Activated CD8-positive, alpha-beta memory T cell treated with anti-CD3 and anti-CD28 coated beads, Interleukin-2, amount 50 U/mL, for 48 hours (primary cell): ENCODE measurements around the gene AEN.

Experiments
- DNase-seq: peaks from one replicate; pipeline ENCODE4 v3.0.0-alpha.2; 2020

The AEN gene

DNA sequence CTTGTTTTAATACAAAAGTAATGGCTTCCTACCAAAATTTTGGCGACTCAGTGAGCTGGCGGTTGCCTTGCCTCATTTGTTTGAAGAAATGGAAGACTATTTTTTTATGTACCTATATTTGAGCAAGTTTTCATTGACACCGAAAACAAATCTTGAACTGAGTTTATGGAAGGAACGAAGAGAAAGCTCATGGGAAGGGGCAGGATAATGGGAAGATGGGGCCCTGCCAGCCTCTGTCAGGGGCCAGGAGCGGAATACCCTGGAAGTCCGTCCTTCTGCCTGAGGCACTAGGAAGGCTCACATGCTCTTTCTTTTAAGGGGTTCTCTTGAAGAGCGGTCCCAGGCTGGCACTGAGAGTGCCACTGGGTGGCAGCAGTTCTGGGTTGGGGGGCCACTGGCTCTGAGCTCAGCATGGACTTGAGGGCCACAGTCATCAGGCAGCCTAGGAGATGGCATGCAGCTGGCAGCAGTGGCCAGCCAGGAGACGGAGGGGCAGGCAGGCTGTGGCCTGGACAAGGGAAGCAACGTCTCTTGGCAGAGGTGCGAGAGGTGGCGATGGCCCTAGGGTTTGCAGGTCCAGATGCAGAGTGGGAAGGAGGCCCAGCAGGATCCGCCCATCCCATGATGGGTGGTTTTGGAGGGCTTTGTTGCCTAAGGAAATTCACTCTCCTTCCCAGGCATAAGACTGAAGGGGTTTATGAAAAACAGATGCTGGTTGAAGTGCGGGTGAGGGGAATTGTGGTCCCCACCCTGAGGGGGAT, 59.3 kb downstream of the AEN start:
- no peak for DNase-seq

DNA sequence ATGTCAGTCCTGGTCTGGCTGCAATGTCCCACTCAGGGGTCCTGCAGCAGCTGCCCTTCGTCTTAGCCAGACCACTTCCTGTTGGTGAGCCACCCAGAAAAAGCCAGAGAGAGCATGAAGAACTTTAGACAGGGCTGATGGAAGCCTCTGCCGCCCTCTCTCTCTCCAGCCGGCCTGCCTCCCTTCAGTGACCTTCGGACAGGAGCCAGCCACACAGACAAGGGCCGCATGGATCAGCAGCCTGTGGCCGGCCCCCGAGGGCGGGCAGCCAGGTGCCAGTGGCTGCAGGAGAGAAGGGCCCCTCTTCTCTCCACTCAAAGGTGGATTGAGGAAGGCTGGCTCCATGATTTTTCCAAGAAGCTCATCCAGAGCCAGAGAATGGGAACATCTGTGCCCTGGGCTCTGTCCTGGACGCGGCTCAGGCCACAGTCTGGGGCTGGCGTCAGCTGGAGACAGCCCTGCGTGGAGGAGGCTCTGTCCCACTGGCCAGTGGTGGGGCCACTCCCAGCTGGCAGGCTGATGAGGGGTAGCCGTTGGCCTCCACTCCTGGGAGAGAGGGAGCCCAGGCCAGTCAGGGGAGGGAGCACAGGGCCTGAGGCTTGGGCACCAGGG, 60.6 kb downstream of the AEN start:
- no peak for DNase-seq
